Astrocyte of the cerebellum (primary cell): ENCODE data around the gene NTM.

Experiments
- DNase-seq: peaks from one replicate; pipeline ENCODE4 v3.0.0-alpha.2; 2011; ENCODE audit warnings: low read depth
- H3K4me3 ChIP-seq: 2 replicates; pipeline ENCODE4 v1.5.1; 2011; ENCODE audit warnings: mild to moderate bottlenecking, low read depth, low read length, moderate library complexity
- CTCF ChIP-seq: IDR thresholded peaks from 2 replicates; pipeline ENCODE4 v1.5.1; 2012; ENCODE audit warnings: low read length, low read depth, moderate library complexity, mild to moderate bottlenecking; ENCODE audit errors: missing control alignments
- in situ Hi-C: cut with HindIII; loops from 2 replicates; pipeline ENCODE4 v1.10.0; 2017; ENCODE audit warnings: low sequenced_read_pairs

Gene NTM

DNA sequence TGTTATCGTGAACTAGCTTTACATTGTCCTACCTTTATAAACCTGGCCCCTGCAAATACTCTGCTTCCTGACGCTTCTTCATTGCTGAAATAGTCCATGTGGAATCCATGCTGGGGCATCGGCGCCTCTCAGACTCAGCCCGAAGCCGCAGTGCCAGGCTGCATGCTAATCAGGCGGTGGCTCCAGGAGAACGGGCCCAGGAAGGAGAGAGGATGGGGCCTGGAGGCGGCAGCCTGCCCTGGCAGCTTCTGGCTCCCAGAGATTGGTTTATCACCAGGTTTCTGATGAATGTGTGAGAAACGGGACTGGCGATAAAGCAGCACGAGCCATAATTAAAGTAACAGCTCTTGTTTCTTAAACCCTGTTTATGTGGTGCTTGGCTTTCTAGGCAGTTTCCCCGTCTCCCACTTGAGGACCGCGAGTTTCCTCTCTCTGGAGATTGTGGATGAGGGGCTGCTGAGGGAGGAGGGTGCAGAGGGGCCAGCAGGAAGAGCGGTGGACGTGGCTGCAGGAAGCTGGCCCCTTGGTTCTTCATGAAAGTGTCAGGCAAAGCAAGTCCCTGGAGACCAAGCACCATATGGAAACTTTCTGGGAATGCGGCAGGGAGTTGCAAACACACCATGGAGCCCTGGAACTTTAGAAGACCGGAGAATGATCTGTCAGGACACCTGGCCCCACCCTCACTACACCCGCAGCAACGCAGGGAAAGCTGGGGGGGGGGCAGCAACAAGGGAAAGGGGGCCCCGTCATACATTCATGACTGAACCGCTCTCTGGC, 93.4 kb downstream of the NTM start:
- in situ Hi-C loops = no loop called here
- no peak overlapping the region for H3K4me3 ChIP-seq
- DNase-seq = no peak
- TF ChIP-seq CTCF = no peak

DNA sequence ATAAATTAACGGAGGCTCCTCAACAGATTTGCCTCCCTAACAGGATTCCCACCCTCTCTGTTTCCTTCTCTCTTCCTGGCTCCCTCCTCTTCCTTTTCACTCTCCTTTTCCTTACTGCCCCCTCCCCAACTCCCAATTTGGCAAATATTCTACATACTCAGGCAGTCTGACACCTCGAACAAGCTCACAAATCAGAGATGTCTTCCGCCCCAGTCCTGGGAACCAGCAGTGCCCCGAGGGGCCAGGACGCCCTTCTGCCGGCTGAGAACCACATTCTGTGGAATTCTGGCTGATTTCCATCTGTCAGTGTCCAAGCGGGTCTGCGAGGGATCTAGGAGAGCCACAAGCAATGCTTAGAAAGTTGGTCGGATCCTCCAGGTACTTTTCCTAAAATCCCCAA, 94.0 kb downstream of the NTM start:
- H3K4me3 ChIP-seq = no peak overlapping the region
- no peak for DNase-seq
- in situ Hi-C loops = no loop called here
- no peak for TF ChIP-seq CTCF

GRCh38 chr11:131465039-131465438, 94.6 kb downstream of the NTM start:
- H3K4me3 ChIP-seq = no peak overlapping the region
- in situ Hi-C loops = loop anchor here (5.0 kb wide), 1 partner anchor 58 kb away; no protein-coding TSS in a partner anchor
- no peak for TF ChIP-seq CTCF
- DNase-seq = no peak

DNA sequence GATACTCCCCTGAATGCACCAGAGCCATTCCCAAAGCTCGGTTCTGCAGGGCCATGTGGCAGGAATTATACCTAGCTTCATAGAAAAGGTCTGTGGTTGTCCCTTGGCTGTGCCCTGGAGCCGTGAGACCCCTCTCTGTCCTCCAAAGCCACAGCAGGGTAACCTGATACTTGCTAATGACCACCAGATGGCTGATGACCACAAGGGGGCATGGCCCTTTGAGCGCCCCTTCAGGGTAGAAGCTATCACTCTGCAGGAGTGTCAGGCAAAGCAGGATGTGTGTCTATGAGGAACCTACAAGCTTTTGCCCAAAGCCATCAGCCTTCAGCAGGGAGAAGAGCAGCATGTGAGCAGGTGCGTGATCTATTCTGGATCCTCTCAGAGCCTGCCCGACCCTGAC, 95.3 kb downstream of the NTM start:
- in situ Hi-C loops = loop anchor here (5.0 kb wide), 1 partner anchor 58 kb away; no protein-coding TSS in a partner anchor
- DNase-seq = no peak
- no peak overlapping the region for H3K4me3 ChIP-seq
- no peak for TF ChIP-seq CTCF

- in situ Hi-C loops = loop anchor here (5.0 kb wide), 1 partner anchor 61 kb away; no protein-coding TSS in a partner anchor
- no peak for TF ChIP-seq CTCF
- no peak for DNase-seq
- H3K4me3 ChIP-seq = no peak overlapping the region
These were observed 97.4 kb downstream of the NTM start for GRCh38 chr11:131467645-131468394.

DNA sequence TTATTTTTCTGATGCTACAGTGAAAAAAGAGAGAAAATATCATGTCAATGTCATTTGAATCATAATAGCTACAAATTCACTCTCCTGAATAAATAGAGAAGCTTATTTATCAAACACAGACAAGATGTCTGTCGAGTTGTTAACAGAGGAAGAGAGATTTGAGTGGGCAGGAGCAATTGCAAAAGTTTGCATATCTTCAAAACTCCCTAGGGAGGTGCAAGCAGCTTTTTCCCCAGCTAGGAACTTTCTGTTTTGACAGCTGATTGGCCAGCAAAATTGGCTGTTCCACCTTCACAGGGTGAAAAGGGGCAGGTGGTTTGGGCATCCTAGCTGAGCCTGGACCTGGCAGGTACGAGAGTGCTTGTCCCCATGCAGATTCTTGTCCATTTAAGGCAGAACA, 98.2 kb downstream of the NTM start:
- in situ Hi-C loops = loop anchor here (5.0 kb wide), 1 partner anchor 61 kb away; no protein-coding TSS in a partner anchor
- DNase-seq = no peak
- TF ChIP-seq CTCF = no peak
- no peak overlapping the region for H3K4me3 ChIP-seq
